ENCODE results near the gene RPGR. TPM values are rescaled to one million over a fixed set of nuclear protein-coding genes. Genes with fewer than 3 reads are reported as not detected.

Gene RPGR
- total RNA-seq, 1 donor from 2014 or later = 13.2 TPM

- no peaks in the 10 kb centered on the region for H3K9me3 Mint-ChIP-seq
- H3K27me3 Mint-ChIP-seq = no peaks in the 10 kb centered on the region
- no peaks in the 10 kb centered on the region for H3K4me1 Mint-ChIP-seq (ENCODE audit: unreplicated experiment)
- H3K36me3 Mint-ChIP-seq = no peaks in the 10 kb centered on the region
- no peak overlapping the region for H3K27ac Mint-ChIP-seq
- TF ChIP-seq CTCF (conservative IDR thresholded peaks at IDR 0.05) = no peak
- DNase-seq (ENCODE audit: extremely low spot score, unreplicated experiment) = no peak
- H3K4me3 Mint-ChIP-seq = no peak overlapping the region
Observed at GRCh38 chrX:38262715-38263620, 64.3 kb downstream of the RPGR start.

- H3K36me3 Mint-ChIP-seq = no peaks in the 10 kb centered on the region
- no peaks in the 10 kb centered on the region for H3K4me1 Mint-ChIP-seq (ENCODE audit: unreplicated experiment)
- H3K27me3 Mint-ChIP-seq = no peaks in the 10 kb centered on the region
- H3K4me3 Mint-ChIP-seq = no peak overlapping the region
- no peak overlapping the region for H3K27ac Mint-ChIP-seq
- peak; percentile 44 for TF ChIP-seq CTCF (conservative IDR thresholded peaks at IDR 0.05)
- no peaks in the 10 kb centered on the region for H3K9me3 Mint-ChIP-seq
- DNase-seq (ENCODE audit: extremely low spot score, unreplicated experiment) = no peak
Observed at GRCh38 chrX:38260231-38260630, 67.1 kb downstream of the RPGR start.

GRCh38 chrX:38256019-38256418 lies 71.3 kb downstream of the RPGR start:
- TF ChIP-seq CTCF (conservative IDR thresholded peaks at IDR 0.05) = no peak
- DNase-seq (ENCODE audit: extremely low spot score, unreplicated experiment) = no peak
- H3K4me3 Mint-ChIP-seq = no peak overlapping the region
- H3K4me1 Mint-ChIP-seq (ENCODE audit: unreplicated experiment) = no peaks in the 10 kb centered on the region
- no peaks in the 10 kb centered on the region for H3K27me3 Mint-ChIP-seq
- H3K36me3 Mint-ChIP-seq = no peaks in the 10 kb centered on the region
- no peaks in the 10 kb centered on the region for H3K9me3 Mint-ChIP-seq
- H3K27ac Mint-ChIP-seq = no peak overlapping the region

- no peak for DNase-seq (ENCODE audit: extremely low spot score, unreplicated experiment)
- Mint-ChIP-seq H3K4me1 (ENCODE audit: unreplicated experiment) (no peaks in the 10 kb centered on the region), H3K9me3 (no peaks in the 10 kb centered on the region), H3K27ac (no peak overlapping the region), H3K4me3 (no peak overlapping the region), H3K36me3 (no peaks in the 10 kb centered on the region), H3K27me3 (no peaks in the 10 kb centered on the region)
- TF ChIP-seq CTCF (conservative IDR thresholded peaks at IDR 0.05) = no peak
Observed at GRCh38 chrX:38249965-38250364, 77.3 kb downstream of the RPGR start.

GRCh38 chrX:38247051-38247450 lies 80.3 kb downstream of the RPGR start:
- no peak for TF ChIP-seq CTCF (conservative IDR thresholded peaks at IDR 0.05)
- Mint-ChIP-seq H3K27me3 (no peaks in the 10 kb centered on the region), H3K4me1 (ENCODE audit: unreplicated experiment) (no peaks in the 10 kb centered on the region), H3K27ac (no peak overlapping the region), H3K4me3 (no peak overlapping the region), H3K9me3 (no peaks in the 10 kb centered on the region), H3K36me3 (no peaks in the 10 kb centered on the region)
- no peak for DNase-seq (ENCODE audit: extremely low spot score, unreplicated experiment)

Measured in type B pancreatic cell (in vitro differentiated cells).